H1 (cell line): Measurements from ENCODE around the gene DCUN1D4. TPM values are rescaled to one million over a fixed set of nuclear protein-coding genes. Genes with fewer than 3 reads are reported as not detected.

ENCODE experiments used
- KDM5A ChIP-seq: fragments of 200-600 bp; IDR thresholded peaks from 2 replicates; pipeline ENCODE4 v1.7.1; 2012; ENCODE audit warnings: mild to moderate bottlenecking, low read length, inconsistent platforms, mixed read lengths
- polyA plus RNA-seq, 7 experiments: library from polyadenylated mRNA; depleted of rRNA in 3 of 7; stranded (reverse) in 5 of 7; unstranded in 2 of 7; fragments of >200 nt in 5 of 7; fragments of 200-250 nt in 2 of 7; gene quantifications; 1 replicate in 5 of 7; 2 replicates in 1 of 7; 4 replicates in 1 of 7; pipeline versions ENCODE4 v1.2.1 to v1.2.3, GENCODE V29; 2011 to 2013; ENCODE audit warnings: missing spikeins in 2 of 7, mixed read lengths in 2 of 7
- total RNA-seq: library from RNA; stranded (reverse); fragmentation: NEBNext Ultra II Directional; extraction: Animal tissue kit (Norgen Biotek cat#: 25700); gene quantifications from 2 replicates; pipeline ENCODE4 v1.2.1, GENCODE V29; 2021

Gene DCUN1D4
- total and polyA plus RNA-seq, 2 of the 8 experiments (the other 6 are each of a cell fraction or from before 2014, with no cell fraction given) = 22.9 to 55.9 TPM

GRCh38 chr4:51963841-51964517 is 121.0 kb downstream of the DCUN1D4 start (continued):
- no peak for TF ChIP-seq KDM5A
